Left forelimb (tissue), 1 donor: ENCODE results near the gene PEX10.
A peak's percentile ranks its signal among the peaks of the same experiment; 100 is the strongest.

Source experiments
- DNase-seq: peaks from one replicate; pipeline ENCODE4 v3.0.0-alpha.2; 2018; ENCODE audit warnings: low spot score

The PEX10 gene

GRCh38 chr1:2375246-2375922 lies 37.0 kb downstream of the PEX10 start:
- DNase-seq: peak; percentile 58

DNA sequence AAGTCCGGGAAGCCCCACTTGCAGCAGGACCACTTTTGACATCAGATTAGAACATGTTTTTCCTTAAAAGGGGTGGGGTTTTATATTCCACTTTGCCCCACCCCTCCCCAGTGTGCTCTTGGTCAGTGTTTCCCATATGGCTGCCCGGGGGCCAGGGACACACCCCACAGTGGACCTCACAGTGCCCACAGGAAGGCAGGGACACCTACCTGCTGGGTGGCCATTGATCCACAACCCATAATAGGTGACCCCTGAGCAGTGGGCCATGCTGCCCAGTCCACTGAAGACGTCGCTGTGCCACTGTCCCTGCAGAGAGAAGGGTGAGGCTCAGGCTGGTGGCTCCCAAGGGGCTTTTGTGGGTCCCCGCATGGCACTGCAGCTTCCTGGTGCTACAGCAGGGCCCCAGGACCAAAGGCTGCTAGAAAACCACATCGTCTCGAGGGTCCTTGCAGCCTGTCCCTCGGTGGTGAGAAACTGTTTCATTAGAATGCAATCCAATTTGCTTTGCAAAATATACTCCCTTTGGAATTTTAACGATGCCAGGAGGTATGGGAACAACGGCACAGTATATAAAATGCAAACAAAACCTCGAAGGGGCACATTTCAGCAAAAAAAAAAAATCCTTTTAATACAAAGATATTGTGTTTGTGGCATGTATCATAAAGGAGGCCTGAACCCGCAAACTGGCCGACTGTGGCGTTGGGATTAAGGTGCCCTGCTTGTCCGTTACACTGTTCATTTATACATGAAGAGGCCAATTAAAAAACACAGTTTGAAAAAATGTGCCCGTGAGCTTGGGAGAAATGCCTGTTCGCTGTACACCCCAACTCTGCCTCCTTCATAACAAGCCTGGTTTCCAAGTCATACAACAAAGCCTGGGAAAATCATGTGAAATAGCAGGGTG lies 37.9 kb downstream of the PEX10 start:
- peak; percentile 47 for DNase-seq

DNA sequence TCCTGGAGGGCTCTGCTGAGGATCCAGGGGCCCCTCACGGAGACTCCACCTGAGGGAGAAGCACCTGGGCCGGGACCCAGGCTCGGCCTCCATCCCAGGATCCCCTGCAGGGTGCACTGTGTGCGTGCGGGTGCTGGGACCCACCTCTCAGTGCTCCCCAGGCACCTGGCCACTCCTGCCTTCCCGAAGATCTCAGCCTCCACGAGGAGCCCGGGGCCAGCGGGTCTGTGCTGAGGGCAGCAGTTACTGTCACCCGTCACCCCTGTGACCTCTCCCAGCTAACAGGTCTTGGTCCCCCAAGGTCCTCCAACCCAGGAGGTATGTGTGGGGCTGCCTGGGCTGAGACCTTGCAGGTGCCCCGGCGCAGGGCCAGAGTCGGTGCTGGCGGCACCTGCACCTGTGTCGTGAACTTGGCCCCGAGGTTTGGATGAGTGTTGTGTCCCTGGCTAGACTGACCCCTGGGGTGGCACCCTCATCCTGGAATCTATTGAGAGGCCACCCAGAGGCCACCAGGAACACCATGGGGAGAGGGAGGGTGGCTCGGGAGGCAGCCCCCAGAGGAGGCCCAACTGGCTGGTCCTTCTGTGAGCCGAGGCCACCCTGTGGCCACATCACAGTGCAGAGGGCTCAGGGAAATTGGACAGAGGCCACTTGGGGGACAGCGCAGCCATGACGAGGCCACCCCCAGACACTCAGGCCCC lies 38.7 kb downstream of the PEX10 start:
- peak; percentile 64 for DNase-seq

- DNase-seq: peak; percentile 63
These were observed 39.5 kb downstream of the PEX10 start for GRCh38 chr1:2372551-2373490.

DNA sequence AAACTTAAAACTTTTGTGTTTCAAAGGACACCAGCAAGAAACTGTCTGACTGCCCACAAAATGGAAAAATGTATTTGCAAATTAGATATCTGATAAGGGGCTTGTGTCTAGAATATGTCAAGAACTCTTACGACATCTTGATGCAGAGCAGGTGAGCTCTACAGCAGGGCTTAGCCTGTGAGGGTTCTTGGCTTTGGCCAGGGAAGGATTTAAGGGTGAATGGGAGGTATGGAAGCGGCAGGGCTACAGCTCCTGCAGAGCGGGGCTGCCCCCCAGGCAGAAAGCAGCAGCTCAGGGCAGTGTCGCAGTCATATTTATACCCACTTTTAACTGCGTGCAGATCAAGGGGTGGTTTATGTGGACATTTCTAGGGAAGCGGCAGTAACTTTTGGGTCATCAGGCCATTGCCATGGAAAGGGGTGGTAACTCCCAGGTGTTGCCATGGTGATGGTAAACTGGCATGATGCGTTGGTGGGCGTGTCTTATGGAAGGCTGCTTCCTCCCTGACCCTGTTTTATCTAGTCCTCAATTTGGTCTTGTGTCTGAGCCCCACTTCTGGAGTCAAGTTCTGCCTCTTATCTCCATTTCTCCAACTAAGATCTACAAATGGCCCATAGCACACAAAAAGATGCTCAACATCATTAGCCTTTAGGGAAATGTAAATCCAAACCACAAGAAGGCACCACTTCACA lies 44.2 kb downstream of the PEX10 start:
- peak; percentile 31 for DNase-seq

GRCh38 chr1:2363847-2364513 lies 48.4 kb downstream of the PEX10 start:
- DNase-seq: no peak

DNA sequence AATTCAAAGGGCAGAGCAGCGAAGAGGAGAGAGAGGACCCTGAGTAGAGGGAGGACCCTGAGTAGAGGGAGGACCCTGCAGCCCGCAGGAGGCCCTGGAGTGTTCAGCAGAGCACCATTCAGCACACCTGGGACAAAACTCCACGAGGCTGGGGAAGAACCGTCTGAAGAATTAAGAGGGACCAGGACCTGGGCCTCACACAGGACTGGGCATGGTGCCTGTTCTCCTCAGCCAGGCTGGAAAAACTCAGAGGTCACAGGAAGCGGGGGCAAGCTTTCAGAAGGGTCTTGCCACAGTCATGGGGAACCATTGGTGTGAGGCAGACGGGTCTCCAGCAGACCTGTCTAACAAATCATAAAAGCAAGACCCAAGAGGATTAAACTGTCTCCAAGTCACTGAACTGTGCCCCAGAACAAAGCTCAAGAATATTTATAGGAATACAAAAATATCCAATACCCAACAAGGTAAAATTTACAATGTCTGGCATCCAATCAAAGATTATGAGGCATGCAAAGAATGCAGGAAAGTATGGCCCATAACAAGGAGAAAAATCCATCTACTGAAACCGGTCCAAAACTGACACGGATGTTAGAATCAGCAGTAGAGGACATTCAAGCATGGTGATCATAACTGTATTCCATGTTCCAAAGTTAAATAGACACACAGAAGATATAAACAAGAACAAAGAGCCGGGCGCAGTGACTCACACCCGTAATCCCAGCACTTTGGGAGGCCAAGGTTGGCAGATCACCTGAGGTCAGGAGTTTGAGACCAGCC lies 51.6 kb downstream of the PEX10 start:
- no peak for DNase-seq

- no peak for DNase-seq
These were observed 53.4 kb downstream of the PEX10 start for GRCh38 chr1:2358651-2359640.

DNA sequence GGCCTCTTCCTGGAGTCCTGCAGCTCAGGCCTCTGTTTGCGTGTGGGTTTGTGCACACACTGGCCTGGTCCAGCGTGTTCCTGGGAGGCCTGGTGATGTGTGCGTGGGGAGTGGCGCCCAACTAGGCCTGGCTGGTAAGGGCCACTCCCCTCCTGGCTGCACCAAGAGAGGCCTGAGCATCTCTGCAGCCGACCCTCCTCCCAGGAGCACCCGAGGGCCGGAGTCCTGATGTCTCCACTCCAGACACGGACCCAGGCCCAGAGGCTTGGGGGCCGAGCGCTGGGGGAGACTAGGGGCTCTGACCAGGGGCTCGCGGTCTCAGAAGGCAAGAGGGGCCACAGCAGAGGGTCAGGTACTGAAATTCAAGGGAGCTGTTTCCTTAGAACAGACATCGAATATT lies 54.3 kb downstream of the PEX10 start:
- DNase-seq: no peak

DNA sequence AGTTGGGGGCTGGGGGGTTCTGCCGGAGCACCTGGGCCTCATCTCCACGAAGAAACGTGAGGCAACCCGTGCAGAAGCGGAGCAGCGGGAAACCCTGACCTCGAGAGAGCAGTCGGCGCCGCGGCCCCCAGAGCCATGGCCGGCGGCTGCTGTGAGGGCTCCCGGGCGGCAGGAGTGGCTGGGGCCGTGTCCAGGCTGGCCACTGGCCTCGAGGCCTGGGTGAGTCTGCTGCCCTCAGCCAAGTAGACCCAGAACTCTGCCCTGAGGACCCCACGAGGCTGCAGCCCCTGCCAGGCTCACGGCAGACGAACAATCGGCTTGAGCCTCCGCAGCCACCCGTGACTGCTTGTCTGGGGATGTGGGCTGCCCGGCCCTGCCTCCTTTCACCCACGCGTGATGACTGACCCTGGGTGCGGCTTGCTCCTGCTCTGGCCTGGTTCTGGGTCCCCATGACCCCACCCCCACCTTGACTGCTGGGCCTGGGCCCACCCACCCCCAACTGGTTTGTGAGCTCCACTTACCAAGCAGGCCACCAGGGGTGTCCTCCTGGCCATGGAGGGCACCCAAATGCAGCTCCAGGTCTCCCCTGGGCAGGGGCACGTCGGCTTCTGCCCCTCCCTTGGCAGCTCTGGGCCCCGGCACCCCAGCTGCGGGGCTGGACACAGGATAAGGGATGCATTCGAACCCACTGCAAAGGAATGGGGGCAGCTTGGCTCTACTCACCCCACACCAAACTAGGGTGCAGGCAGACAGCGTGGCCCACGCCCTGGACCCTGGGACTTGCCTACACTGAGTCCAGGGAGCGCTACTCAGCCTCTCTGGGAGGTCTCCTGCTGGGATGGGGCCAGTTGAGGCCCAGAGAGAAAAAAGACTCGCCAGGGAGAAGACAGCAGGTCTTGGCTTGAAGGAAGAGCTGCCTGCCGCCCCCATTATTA lies 55.2 kb downstream of the PEX10 start:
- DNase-seq: no peak

DNA sequence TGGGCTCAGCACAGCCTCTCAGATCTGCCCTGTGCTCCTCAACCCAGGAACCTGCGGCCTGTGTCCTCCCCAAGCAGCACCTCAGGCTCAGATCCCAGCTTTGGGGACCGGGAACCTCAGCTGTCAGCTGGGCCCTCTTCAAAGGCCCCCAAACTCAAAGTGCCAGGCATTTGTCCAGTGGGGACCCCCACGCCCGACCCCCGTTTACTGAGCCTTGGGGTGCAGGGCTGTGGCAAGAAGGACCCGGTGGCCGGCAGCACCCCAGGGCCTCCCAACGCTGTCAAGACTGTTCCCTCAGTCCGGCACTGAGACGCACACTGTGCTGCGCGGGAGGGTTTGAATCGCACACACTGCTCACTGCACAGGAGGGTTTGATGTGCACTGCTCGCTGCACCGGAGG lies 56.0 kb downstream of the PEX10 start:
- no peak for DNase-seq

- no peak for DNase-seq
These were observed 56.7 kb downstream of the PEX10 start for GRCh38 chr1:2355373-2356261.

DNA sequence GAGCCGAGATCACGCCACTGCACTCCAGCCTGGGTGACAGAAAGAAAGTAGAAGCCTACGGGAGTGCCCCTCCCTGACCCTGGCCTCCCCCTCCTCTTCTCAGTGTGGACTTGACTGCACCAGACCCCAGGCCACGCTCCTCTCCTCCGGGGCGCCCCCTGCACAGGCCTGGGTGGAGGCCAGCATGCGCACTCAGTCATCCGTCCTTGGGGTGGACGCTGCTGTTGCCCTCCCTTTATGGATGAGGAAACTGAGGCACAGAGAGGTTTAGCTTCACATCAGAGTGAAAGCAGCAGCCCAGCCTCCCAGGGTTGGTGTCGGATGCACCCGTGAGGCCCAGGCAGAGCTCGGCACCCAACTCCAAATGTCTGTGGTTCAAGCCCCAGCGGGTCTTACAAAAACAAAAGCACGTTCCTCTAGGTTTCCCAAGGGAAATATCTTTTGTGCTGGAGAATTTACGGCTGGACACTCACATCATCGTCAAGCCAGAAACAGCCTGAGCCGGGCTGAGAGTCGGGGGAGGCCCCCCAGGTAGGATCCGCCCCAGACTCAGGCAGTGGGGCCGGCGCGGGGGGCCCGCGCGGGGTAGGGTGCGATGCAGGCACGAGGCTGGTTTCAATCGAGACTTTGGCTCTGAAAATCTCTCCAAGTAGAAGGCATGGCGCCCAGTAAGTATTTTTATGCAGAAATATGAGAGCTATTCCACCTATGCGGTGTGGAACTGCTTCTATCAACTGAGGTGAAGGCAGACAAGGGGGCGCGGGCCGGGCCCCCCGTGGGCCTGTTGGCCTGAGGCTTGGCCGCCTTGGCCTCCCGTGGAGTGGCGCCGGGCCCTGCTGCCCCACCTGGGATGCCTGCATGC lies 57.6 kb downstream of the PEX10 start:
- no peak for DNase-seq
